GM12873 (cell line): ENCODE results near the gene TDP1.

Experiments used
- TF ChIP-seq, protein P1 (sequence below): IDR thresholded peaks from 2 replicates; pipeline ENCODE4 v1.5.1; 2012; ENCODE audit warnings: low read depth, mild to moderate bottlenecking, moderate library complexity, low read length, control low read depth; ENCODE audit not compliant: insufficient read depth; ENCODE audit errors: missing control alignments

The TDP1 gene

DNA sequence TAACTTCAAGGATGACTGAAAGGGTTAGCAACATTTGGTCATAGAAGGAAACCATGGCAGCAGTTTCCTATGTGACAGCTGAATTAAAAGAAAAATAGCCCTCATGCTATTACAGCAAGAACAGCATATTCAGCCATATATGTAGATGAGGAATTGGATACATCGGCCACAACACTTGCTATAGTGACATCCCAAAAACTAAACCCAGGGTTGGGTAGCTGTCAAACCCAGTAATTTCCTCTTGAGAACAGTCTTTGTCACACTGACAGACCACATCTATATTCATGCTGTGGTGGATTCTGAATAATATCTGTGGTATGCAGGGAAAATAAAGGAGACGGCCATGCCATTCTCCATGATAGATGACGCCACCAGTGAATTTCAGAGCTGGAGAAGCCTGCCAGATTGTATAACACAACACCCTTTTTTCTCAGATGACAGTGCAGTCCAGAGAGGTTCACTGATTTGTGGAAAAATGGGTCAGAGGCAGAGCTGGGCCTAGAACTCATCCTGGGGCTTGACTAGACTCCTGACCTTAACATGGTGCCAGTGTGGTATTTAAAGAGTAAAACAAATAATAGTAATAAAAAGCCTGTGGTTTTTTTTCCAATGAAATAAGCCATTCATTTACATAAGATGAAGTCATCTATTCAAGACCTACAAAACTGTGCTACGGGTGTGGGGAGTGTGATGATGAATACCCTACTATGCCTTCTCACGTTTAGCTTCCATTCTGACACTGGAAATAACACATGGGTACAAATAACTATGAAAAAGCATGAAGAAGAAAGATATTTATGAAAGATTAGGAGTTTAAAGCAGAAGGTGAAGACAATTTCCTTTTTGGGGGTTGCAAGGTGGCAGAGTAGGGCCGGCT lies 33.5 kb upstream of the TDP1 start:
- TF ChIP-seq, protein P1, sequence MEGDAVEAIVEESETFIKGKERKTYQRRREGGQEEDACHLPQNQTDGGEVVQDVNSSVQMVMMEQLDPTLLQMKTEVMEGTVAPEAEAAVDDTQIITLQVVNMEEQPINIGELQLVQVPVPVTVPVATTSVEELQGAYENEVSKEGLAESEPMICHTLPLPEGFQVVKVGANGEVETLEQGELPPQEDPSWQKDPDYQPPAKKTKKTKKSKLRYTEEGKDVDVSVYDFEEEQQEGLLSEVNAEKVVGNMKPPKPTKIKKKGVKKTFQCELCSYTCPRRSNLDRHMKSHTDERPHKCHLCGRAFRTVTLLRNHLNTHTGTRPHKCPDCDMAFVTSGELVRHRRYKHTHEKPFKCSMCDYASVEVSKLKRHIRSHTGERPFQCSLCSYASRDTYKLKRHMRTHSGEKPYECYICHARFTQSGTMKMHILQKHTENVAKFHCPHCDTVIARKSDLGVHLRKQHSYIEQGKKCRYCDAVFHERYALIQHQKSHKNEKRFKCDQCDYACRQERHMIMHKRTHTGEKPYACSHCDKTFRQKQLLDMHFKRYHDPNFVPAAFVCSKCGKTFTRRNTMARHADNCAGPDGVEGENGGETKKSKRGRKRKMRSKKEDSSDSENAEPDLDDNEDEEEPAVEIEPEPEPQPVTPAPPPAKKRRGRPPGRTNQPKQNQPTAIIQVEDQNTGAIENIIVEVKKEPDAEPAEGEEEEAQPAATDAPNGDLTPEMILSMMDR: no peak

- TF ChIP-seq, protein P1: no peak
These were observed 31.5 kb upstream of the TDP1 start for GRCh38 chr14:89924268-89924667.

- TF ChIP-seq, protein P1: no peak
These were observed 29.0 kb upstream of the TDP1 start for GRCh38 chr14:89926694-89927093.

DNA sequence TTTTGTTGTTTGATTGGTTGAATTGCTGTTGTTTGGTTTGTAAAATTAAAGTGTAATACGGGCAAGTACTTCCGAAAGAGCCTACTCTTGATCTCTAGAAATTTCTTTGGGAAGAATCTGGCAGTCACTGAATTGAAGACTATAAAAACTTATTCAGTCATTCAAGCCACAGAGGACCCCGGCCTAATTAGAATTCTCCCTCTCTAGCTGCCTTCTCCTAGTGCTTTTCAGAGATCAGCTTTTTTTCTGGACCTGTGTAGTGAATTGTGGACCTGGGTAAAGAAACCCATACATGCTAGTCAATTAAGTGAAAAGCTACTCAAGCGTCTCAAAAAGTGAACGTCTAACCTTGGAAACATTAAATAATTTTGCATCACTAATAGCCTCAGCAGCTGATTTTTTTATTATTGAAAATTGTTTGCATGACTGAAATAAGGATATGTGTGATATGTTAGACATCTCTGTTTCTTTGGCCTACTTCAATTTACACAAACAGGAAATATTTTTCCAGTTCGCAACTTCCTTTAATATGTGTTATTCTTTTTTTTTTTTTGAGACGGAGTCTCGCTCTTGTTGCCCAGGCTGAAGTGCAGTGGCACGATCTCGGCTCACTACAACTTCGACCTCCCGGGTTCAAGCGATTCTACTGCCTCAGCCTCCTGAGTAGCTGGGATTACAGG lies 28.4 kb upstream of the TDP1 start:
- TF ChIP-seq, protein P1: no peak

DNA sequence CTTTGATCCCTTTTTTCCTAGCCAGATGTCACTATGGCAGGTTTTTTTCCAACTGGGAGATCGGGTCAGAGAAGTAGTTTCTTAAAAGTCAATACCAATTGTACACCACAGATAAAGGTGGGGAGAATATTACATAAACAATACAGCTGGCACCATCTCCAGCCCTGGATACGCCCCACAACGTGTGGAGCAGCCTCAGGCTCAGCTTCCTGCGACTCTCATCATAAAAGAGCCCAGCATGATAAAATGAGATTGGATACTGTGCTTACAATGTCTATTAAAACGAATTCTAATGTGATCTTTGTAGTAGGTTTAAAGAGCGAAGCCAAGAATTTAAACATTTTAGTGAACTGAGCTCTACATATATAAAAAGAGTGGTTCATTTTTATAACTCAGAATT lies 22.7 kb upstream of the TDP1 start:
- TF ChIP-seq, protein P1: no peak

DNA sequence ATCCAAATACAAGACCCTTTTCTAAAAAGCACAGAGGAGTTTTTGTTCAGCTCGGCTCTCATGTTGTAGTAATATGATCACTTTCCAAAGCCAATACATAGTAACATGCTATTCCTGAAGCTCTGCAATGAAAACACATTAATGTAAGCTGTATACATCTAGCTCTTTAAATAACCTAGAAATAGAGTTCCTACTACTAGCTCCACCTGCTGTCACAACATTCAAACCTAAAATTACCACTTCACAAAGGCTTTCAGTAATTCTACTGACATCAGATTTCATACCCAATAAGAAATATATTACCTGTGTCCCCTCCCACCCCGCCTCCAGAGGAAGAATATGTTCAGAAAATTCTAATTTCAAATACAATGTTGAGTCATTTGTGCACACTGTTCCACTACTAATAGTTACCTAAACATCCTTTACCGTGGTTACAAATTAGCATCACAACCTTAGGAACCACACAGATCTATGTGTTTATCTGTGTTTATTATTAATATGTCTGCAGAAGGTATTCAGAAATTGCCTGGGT lies 19.0 kb upstream of the TDP1 start:
- TF ChIP-seq, protein P1: no peak

DNA sequence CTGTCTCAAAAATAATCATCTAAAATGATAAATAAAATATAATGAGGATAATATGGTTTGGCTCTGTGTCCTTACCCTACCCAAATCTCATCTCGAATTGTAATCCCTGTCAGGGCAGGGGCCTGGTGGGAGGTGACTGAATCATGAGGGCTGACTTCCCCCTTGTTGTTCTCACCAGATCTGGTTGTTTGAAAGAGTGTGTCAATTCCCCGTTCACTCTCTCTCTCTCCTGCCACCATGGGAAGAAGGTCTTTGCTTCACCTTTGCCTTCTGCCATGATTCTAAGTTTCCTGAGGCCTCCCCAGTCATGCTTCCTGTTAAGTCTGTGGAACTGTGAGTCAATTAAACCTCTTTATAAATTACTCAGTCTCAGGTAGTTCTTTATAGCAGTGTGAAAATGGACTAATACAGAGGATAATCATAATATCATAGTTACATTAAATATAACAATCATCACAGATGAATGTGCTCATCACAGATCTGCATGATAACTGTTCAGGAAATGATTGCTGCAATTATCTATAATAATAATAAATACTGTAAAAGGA lies 13.8 kb upstream of the TDP1 start:
- TF ChIP-seq, protein P1: no peak
